Activated CD8-positive, alpha-beta T cell treated with anti-CD3 and anti-CD28 coated beads for 36 hours (primary cell): ENCODE results near the gene UTP11. TPM values are rescaled to one million over a fixed set of nuclear protein-coding genes. Genes with fewer than 3 reads are reported as not detected.

Source experiments
- ATAC-seq: fragments of 200-7000 bp; cut with Tn5 transposase; one replicate; pipeline ENCODE4 v1.10.0; 2021; ENCODE audit warnings: mild to moderate bottlenecking, moderate library complexity
- CTCF ChIA-PET: fragments of 350-600 bp; sonication (Branson Sonifier 250); formaldehyde crosslinking; loops from one replicate; lab custom pipeline; 2021; ENCODE audit warnings: antibody characterized with exemption; lab: Charles Lee
- POLR2A ChIA-PET: fragments of 350-600 bp; sonication (Branson Sonifier 250); formaldehyde crosslinking; loops from one replicate; lab custom pipeline; 2021; ENCODE audit warnings: antibody characterized with exemption; lab: Charles Lee
- DNase-seq: peaks from one replicate; pipeline ENCODE4 v3.0.0-alpha.2; 2020
- H3K27ac Mint-ChIP-seq: one replicate; pipeline ENCODE4 v1.8.0; 2021; ENCODE audit warnings: mild to moderate bottlenecking, mixed read lengths
- H3K27me3 Mint-ChIP-seq: one replicate; pipeline ENCODE4 v1.8.0; 2021; ENCODE audit warnings: mixed read lengths
- H3K36me3 Mint-ChIP-seq: one replicate; pipeline ENCODE4 v1.8.0; 2021; ENCODE audit warnings: low read depth, mixed read lengths
- H3K4me1 Mint-ChIP-seq: one replicate; pipeline ENCODE4 v1.8.0; 2021; ENCODE audit warnings: low read depth, mixed read lengths
- H3K4me3 Mint-ChIP-seq: one replicate; pipeline ENCODE4 v1.8.0; 2021; ENCODE audit warnings: mild to moderate bottlenecking, moderate library complexity, mixed read lengths
- H3K9me3 Mint-ChIP-seq: one replicate; pipeline ENCODE4 v1.8.0; 2021; ENCODE audit warnings: mixed read lengths
- CTCF ChIP-seq: fragments of 200-600 bp; IDR thresholded peaks from one replicate; pipeline ENCODE4 v1.8.0; 2022; ENCODE audit warnings: antibody characterized with exemption, mild to moderate bottlenecking
- intact Hi-C: fragments of 100-400 bp; cut with micrococcal nuclease; formaldehyde crosslinking; loops from one replicate; pipeline ENCODE4 v1.10.0; 2022
- total RNA-seq, 2 experiments: library from RNA; stranded (reverse); gene quantifications; one replicate each; pipeline ENCODE4 v1.2.3, GENCODE V29; 2021

Gene UTP11
- total RNA-seq, 2 experiments from 2014 or later, result 58.1 to 60.6 TPM

GRCh38 chr1:38003261-38004250 lies 9.0 kb upstream of the UTP11 start:
- peak overlapping the region; percentile 90 for H3K27ac Mint-ChIP-seq
- POLR2A ChIA-PET, result interaction anchor here (0.7 to 1.7 kb wide), 5 partner anchors 7 to 24 kb away, joined by 3 to 9 read pairs (median 3); partner anchors contain the start of gene SF3A3
- TF ChIP-seq CTCF, result no peak
- intact Hi-C loops, result no loop called here
- H3K36me3 Mint-ChIP-seq, result peaks cover 24% of the 10 kb centered on the region
- H3K4me3 Mint-ChIP-seq, result peak overlapping the region; percentile 89
- ATAC-seq (no peak), DNase-seq (no peak)
- CTCF ChIA-PET, result interaction anchor here (1.0 to 4.3 kb wide), 7 partner anchors 10 to 70 kb away, joined by 3 to 26 read pairs (median 5); partner anchors contain the start of genes SF3A3 and UTP11
- no peaks in the 10 kb centered on the region for H3K9me3 Mint-ChIP-seq
- no peaks in the 10 kb centered on the region for H3K27me3 Mint-ChIP-seq
- H3K4me1 Mint-ChIP-seq, result peaks cover 52% of the 10 kb centered on the region

GRCh38 chr1:38004284-38005108 lies 8.0 kb upstream of the UTP11 start:
- Mint-ChIP-seq H3K36me3 (peaks cover 18% of the 10 kb centered on the region), H3K27me3 (no peaks in the 10 kb centered on the region), H3K4me3 (peak overlapping the region; percentile 89), H3K4me1 (peaks cover 53% of the 10 kb centered on the region), H3K9me3 (no peaks in the 10 kb centered on the region), H3K27ac (peak overlapping the region; percentile 90)
- ChIA-PET CTCF (interaction anchor here (1.0 to 4.3 kb wide), 6 partner anchors 9 to 69 kb away, joined by 3 to 26 read pairs (median 8); partner anchors contain the start of genes SF3A3 and UTP11), POLR2A (interaction anchor here (0.7 to 1.7 kb wide), 5 partner anchors 7 to 23 kb away, joined by 3 to 9 read pairs (median 3); partner anchors contain the start of gene SF3A3)
- intact Hi-C loops, result no loop called here
- DNase-seq, result peak; percentile 58
- peak; percentile 43 for ATAC-seq
- no peak for TF ChIP-seq CTCF

GRCh38 chr1:38005195-38006007 lies 7.1 kb upstream of the UTP11 start, which contains the start of gene FHL3:
Gene FHL3, minus strand, starts transcription at chr1:38005514. Its CDS starts 6,102 bp downstream, at chr1:37999412.
- Mint-ChIP-seq H3K9me3 (no peaks in the 10 kb centered on the region), H3K4me1 (peaks cover 53% of the 10 kb centered on the region), H3K27ac (peak within 1 kb of the TSS; percentile 90), H3K4me3 (peak within 1 kb of the TSS; percentile 89), H3K27me3 (no peaks in the 10 kb centered on the region), H3K36me3 (peaks cover 15% of the 10 kb centered on the region)
- ATAC-seq (peak; percentile 18), DNase-seq (peak; percentile 60)
- CTCF ChIA-PET, result no interaction called here
- TF ChIP-seq CTCF, result no peak
- POLR2A ChIA-PET, result no interaction called here
- intact Hi-C loops, result no loop called here

GRCh38 chr1:38006008-38006828 lies 6.3 kb upstream of the UTP11 start:
- Mint-ChIP-seq H3K27me3 (no peaks in the 10 kb centered on the region), H3K9me3 (no peaks in the 10 kb centered on the region), H3K4me1 (peaks cover 50% of the 10 kb centered on the region), H3K27ac (peak overlapping the region; percentile 50), H3K36me3 (peaks cover 15% of the 10 kb centered on the region), H3K4me3 (peak overlapping the region; percentile 49)
- DNase-seq (no peak), ATAC-seq (no peak)
- intact Hi-C loops, result no loop called here
- POLR2A ChIA-PET, result no interaction called here
- no peak for TF ChIP-seq CTCF
- CTCF ChIA-PET, result interaction anchor here (10.4 kb wide), 1 partner anchor 14 kb away, joined by 99 read pairs; the partner anchor contains the start of gene SF3A3
